Heart left ventricle (tissue), 16 donors: Measurements from ENCODE around the gene SLC44A5. TPM values are rescaled to one million over a fixed set of nuclear protein-coding genes. Genes with fewer than 3 reads are reported as not detected.
"Not testable (repeated sequence)": the region's sequence is repeated elsewhere in the genome, so short reads cannot be mapped to it uniquely, and the experiment has no call there.

Experiments
- ATAC-seq, 4 donors: fragments of 200-7000 bp; cut with Tn5 transposase; one replicate each; pipeline ENCODE4 v1.9.1; 2020 to 2022; ENCODE audit warnings: moderate library complexity in 4 of 4, mild to moderate bottlenecking in 3 of 4, moderate number of reproducible peaks in 1 of 4
- DNase-seq, 5 donors: peaks; one replicate each; pipeline ENCODE4 v3.0.0-alpha.2; 2020
- H3K27ac ChIP-seq, 12 donors: fragments of 200-600 bp; sonication (generic) in 4 of 12; one replicate each; pipeline versions ENCODE4 v1.5.0 to v1.8.0; 2016 to 2022; ENCODE audit warnings: mild to moderate bottlenecking in 2 of 12
- H3K27me3 ChIP-seq, 9 donors: fragments of 200-600 bp; sonication (generic) in 2 of 9; one replicate each; pipeline versions ENCODE4 v1.5.1 to v1.8.0; 2016 to 2022; ENCODE audit warnings: mild to moderate bottlenecking in 3 of 9
- H3K36me3 ChIP-seq, 9 donors: fragments of 200-600 bp; sonication (generic) in 2 of 9; one replicate each; pipeline versions ENCODE4 v1.5.0 to v1.8.0; 2018 to 2022; ENCODE audit warnings: mild to moderate bottlenecking in 2 of 9
- H3K4me1 ChIP-seq, 12 donors: fragments of 200-600 bp; sonication (generic) in 4 of 12; one replicate each; pipeline versions ENCODE4 v1.5.0 to v1.8.0; 2016 to 2022; ENCODE audit warnings: mild to moderate bottlenecking in 3 of 12
- H3K4me3 ChIP-seq, 12 donors: fragments of 200-600 bp; sonication (generic) in 4 of 12; one replicate each; pipeline versions ENCODE4 v1.5.0 to v1.8.0; 2017 to 2022; ENCODE audit warnings: mild to moderate bottlenecking in 9 of 12, moderate library complexity in 4 of 12
- H3K9me3 ChIP-seq, 12 donors: fragments of 200-600 bp; sonication (generic) in 4 of 12; one replicate each; pipeline versions ENCODE4 v1.5.0 to v1.8.0; 2016 to 2022; ENCODE audit warnings: mild to moderate bottlenecking in 1 of 12
- POLR2A ChIP-seq, 2 donors: fragments of 450-650 bp; IDR thresholded peaks; one replicate each; pipeline ENCODE4 v1.6.1; 2017; ENCODE audit warnings: antibody characterized with exemption in 2 of 2, mild to moderate bottlenecking in 2 of 2, moderate library complexity in 2 of 2
- WGBS, 4 donors: extraction: QIAGEN DNeasy Blood & Tissue Kit in 2 of 4; methylation state at CpG; one replicate each; pipeline versions ENCODE4 v1.1.5 to v1.1.7; 2013 to 2018; 5-methylcytosine and 5-hydroxymethylcytosine counted together
- intact Hi-C, 10 donors: fragments of 100-400 bp; cut with DNase I; formaldehyde crosslinking; loops; one replicate each; pipeline versions ENCODE4 v1.11.1 to v1.14.2; 2022
- polyA plus RNA-seq, 2 donors: library from polyadenylated mRNA; stranded (reverse); fragments of 200-250 nt; gene quantifications; one replicate each; pipeline ENCODE4 v1.2.3, GENCODE V29; 2013
- total RNA-seq, 9 donors: library from RNA; depleted of rRNA in 2 of 9; stranded (reverse); fragments of >200 nt in 2 of 9; fragmentation: NEBNext Ultra II Directional in 3 of 9; extraction: Animal tissue kit (Norgen Biotek cat#: 25700) in 3 of 9; gene quantifications; one replicate each; pipeline versions ENCODE4 v1.1.0 to v1.2.4, GENCODE V29; 2016 to 2023
- TF ChIP-seq, protein P1 (sequence below), 12 donors: fragments of 200-600 bp; sonication (generic) in 4 of 12; IDR thresholded peaks; one replicate each; pipeline versions ENCODE4 v1.5.0 to v1.8.0; 2018 to 2022; ENCODE audit warnings: antibody characterized with exemption in 12 of 12, mild to moderate bottlenecking in 5 of 12
- donor health status: ischemic (EF 13 %, LVEDD 7.1; RV severe dilation, severe dysfunction).
- donor health status: healthy with polysubstance abuse.
- donor health status: DM: no; HTN: yes; CAD: no.
- donor health status: DM: no; HTN: no; CAD: no.
- donor health status: ischemic (EF 25% LVEDD 6.9; RV normal size, moderate dysfunction).
- donor health status: ischemic (EF 25% LVEDD 5.7; RV mildly dilated, moderate dysfunction).
- donor health status: healthy.
- donor health status: DM: yes; HTN: yes; CAD: no.
- donor health status: ischemic (EF 35%, LVEDD 5.7; RV mildly dilated, moderate dysfunction).
- donor health status: nonischemic (EF 11% LVEDD 7.7; RV severe dilation, severe dysfunction).
- donor health status: DM: yes; HTN: yes; CAD: no.
- donor health status: PGD.
- donor health status: ischemic (EF 29% LVEDD 5.4; RV normal size, mild dysfunction).
- donor health status: nonischemic (EF 23%, LVEDD 6.1; RV moderate dilation, normal function).

The SLC44A5 gene
- total and polyA plus RNA-seq, 11 donors: 0.07 to 7.5 (median 1.8) TPM; not detected in 1

DNA sequence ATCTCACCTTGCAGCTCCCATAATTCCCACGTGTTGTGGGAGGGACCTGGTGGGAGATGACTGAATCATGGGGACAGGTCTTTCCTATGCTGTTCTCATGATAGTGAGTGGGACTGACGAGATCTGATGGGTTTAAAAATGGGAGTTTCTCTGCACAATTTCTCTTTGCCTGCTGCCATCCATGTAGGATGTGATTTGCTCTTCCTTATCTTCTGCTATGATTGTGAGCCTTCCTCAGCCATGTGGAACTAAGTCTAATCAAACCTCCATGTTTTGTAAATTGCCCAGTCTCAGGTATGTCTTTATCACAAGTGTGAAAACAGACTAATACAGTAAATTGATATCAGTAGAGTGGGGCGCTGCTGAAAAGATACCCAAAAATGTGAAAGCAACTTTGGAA is 195.7 kb downstream of the SLC44A5 start:
- Histone ChIP-seq H3K4me3 (no peak overlapping the region), H3K27ac (no peak overlapping the region), H3K9me3 (peaks cover 0 to 17% (median 0%) of the 10 kb centered on the region in 12 donors), H3K4me1 (no peaks in the 10 kb centered on the region), H3K36me3 (no peaks in the 10 kb centered on the region), H3K27me3 (no peaks in the 10 kb centered on the region)
- 75 to 79% (median 78%) methylated on average over 3 of the region's 3 CpGs for WGBS, 4 donors
- ATAC-seq: no peak
- no peak for DNase-seq
- TF ChIP-seq, protein P1, sequence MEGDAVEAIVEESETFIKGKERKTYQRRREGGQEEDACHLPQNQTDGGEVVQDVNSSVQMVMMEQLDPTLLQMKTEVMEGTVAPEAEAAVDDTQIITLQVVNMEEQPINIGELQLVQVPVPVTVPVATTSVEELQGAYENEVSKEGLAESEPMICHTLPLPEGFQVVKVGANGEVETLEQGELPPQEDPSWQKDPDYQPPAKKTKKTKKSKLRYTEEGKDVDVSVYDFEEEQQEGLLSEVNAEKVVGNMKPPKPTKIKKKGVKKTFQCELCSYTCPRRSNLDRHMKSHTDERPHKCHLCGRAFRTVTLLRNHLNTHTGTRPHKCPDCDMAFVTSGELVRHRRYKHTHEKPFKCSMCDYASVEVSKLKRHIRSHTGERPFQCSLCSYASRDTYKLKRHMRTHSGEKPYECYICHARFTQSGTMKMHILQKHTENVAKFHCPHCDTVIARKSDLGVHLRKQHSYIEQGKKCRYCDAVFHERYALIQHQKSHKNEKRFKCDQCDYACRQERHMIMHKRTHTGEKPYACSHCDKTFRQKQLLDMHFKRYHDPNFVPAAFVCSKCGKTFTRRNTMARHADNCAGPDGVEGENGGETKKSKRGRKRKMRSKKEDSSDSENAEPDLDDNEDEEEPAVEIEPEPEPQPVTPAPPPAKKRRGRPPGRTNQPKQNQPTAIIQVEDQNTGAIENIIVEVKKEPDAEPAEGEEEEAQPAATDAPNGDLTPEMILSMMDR (IDR thresholded peaks at IDR 0.05): no peak
- no peak for TF ChIP-seq POLR2A (IDR thresholded peaks at IDR 0.05)
- intact Hi-C loops: no loop called here

DNA sequence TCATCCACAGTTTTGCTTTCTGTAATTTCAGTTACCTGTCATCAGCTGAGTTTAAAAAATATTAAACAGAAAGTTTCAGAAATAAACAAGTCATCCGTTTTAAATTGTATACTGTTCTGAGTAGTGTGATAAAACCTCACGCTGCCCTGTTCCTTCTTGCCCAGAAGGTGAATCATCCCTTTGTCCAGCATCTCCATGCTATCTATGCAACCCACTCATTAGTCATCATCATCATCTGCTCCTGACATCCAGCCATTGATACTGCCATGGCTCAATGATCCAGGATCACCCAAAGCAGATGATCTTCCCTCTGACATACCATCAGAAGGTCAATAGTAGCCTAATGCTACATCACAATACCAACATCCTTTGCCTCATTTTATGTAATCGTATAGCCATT is 198.3 kb downstream of the SLC44A5 start:
- Histone ChIP-seq H3K36me3 (no peaks in the 10 kb centered on the region), H3K27me3 (no peaks in the 10 kb centered on the region), H3K27ac (no peak overlapping the region), H3K9me3 (peaks cover 0 to 19% (median 0%) of the 10 kb centered on the region in 12 donors), H3K4me1 (no peaks in the 10 kb centered on the region), H3K4me3 (no peak overlapping the region)
- no peak for TF ChIP-seq POLR2A (IDR thresholded peaks at IDR 0.05)
- TF ChIP-seq, protein P1 (IDR thresholded peaks at IDR 0.05): no peak
- intact Hi-C loops: no loop called here
- DNase-seq (no peak), ATAC-seq (no peak)
- WGBS, 4 donors: 67 to 79% (median 70%) methylated on average over 3 of the region's 3 CpGs

DNA sequence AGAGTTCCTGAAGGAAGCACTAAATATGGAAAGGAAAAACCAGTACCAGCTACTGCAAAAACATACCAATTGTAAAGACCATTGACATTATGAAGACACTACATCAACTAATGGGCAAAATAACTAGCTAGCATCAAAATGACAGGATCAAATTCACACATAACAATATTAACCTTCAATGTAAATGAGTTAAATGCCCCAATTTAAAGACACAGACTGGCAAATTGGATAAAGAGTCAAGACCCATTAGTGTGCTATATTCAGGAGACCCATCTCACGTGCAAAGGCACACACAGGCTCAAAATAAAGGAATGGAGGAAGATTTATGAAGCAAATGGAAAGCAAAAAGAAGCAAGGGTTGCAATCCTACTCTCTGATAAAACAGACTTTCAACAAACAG is 206.2 kb downstream of the SLC44A5 start:
- H3K36me3 ChIP-seq, intact Hi-C loops, DNase-seq: not testable (repeated sequence)

DNA sequence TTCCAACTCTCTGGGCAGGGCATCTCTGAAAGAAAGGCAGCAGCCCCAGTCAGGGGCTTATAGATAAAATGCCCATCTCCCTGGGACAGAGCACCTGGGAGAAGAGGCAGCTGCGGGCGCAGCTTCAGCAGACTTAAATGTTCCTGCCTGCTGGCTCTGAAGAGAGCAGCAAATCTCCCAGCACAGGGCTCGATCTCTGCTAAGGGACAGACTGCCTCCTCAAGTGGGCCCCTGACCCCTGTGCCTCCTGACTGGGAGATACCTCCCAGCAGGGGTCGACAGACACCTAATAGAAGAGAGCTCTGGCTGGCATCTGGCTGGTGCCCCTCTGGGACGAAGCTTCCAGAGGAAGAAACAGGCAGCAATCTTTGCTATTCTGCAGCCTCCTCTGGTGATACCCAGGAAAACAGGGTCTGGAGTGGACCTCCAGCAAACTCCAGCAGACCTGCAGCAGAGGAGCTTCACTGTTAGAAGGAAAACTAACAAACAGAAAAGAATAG is 207.7 kb downstream of the SLC44A5 start:
- H3K4me1 ChIP-seq: not testable (repeated sequence)

More for the DNA sequence above, 206.2 kb downstream of the SLC44A5 start:
- H3K27ac ChIP-seq, ATAC-seq, H3K4me1 ChIP-seq, H3K27me3 ChIP-seq, H3K4me3 ChIP-seq: not testable (repeated sequence)
- WGBS, 4 donors: 46 to 67% (median 52%) methylated on average over 1 of the region's 1 CpG
- H3K9me3 ChIP-seq: peaks cover 0 to 21% (median 0%) of the 10 kb centered on the region in 12 donors

DNA sequence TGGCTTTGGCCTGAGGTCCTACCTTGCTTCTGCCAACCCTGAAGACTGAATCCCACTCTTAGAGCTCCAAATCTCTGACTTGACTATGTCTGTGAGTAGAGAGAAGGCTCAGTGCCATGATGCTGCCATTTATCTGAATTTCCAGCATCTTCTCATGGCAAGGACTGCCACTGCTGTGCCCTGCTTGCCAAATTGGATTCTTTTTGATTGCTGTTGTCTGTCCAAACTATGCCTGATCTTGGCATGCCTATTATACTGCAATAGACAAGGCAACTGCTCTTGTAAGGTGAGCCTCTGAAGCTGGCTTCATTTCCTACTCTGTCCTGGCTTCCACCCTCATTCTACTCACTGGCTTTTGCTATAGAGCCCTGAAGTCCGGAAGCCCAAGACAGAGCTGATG is 210.2 kb downstream of the SLC44A5 start:
- DNase-seq (no peak), ATAC-seq (peak in 1 of 4 donors; percentile 31)
- intact Hi-C loops: no loop called here
- H3K36me3 ChIP-seq: no peaks in the 10 kb centered on the region
- WGBS, 4 donors: 63 to 88% (median 73%) methylated on average over 1 of the region's 1 CpG
- H3K4me1 ChIP-seq: no peaks in the 10 kb centered on the region
- H3K9me3 ChIP-seq: peaks cover 0 to 12% (median 0%) of the 10 kb centered on the region in 12 donors
- no peak overlapping the region for H3K4me3 ChIP-seq
- H3K27ac ChIP-seq: no peak overlapping the region
- TF ChIP-seq, protein P1 (IDR thresholded peaks at IDR 0.05): no peak
- no peak for TF ChIP-seq POLR2A (IDR thresholded peaks at IDR 0.05)
- H3K27me3 ChIP-seq: no peaks in the 10 kb centered on the region

More for the DNA sequence above, 207.7 kb downstream of the SLC44A5 start:
- H3K36me3 ChIP-seq, H3K27me3 ChIP-seq, DNase-seq, intact Hi-C loops, ATAC-seq, H3K27ac ChIP-seq, H3K4me3 ChIP-seq: not testable (repeated sequence)
- WGBS, 4 donors: 65 to 74% (median 73%) methylated on average over 5 of the region's 5 CpGs
- H3K9me3 ChIP-seq: peaks cover 0 to 21% (median 0%) of the 10 kb centered on the region in 12 donors
